Neural crest cell (in vitro differentiated cells): Measurements from ENCODE around the gene SEH1L. TPM values are rescaled to one million over a fixed set of nuclear protein-coding genes. Genes with fewer than 3 reads are reported as not detected.

Experiments used
- DNase-seq: peaks from one replicate; pipeline ENCODE4 v3.0.0; 2021; ENCODE audit warnings: low read depth, mixed read lengths, low spot score
- H3K27ac Mint-ChIP-seq: one replicate; pipeline ENCODE4 v1.8.0; 2021; ENCODE audit warnings: mild to moderate bottlenecking, mixed read lengths; ENCODE audit not compliant: unreplicated experiment
- H3K27me3 Mint-ChIP-seq: 2 replicates; pipeline ENCODE4 v1.8.0; 2021; ENCODE audit warnings: low read depth, mild to moderate bottlenecking, mixed read lengths
- H3K36me3 Mint-ChIP-seq: 2 replicates; pipeline ENCODE4 v1.8.0; 2021; ENCODE audit warnings: low read depth, mild to moderate bottlenecking, mixed read lengths
- H3K4me1 Mint-ChIP-seq: 2 replicates; pipeline ENCODE4 v1.8.0; 2021; ENCODE audit warnings: mixed read lengths
- H3K4me3 Mint-ChIP-seq: one replicate; pipeline ENCODE4 v1.8.0; 2021; ENCODE audit warnings: mild to moderate bottlenecking, mixed read lengths
- H3K9me3 Mint-ChIP-seq: 2 replicates; pipeline ENCODE4 v1.8.0; 2021; ENCODE audit warnings: mixed read lengths
- CTCF ChIP-seq: fragments of 200-600 bp; sonication (generic); conservative IDR thresholded peaks from 2 replicates; pipeline ENCODE4 v1.5.0; 2021; ENCODE audit warnings: antibody characterized with exemption, mild to moderate bottlenecking
- total RNA-seq: library from RNA; stranded (reverse); gene quantifications from 2 replicates; pipeline ENCODE4 v1.2.1, GENCODE V29; 2021

SEH1L gene
- total RNA-seq, 1 donor from 2014 or later: 64.2 TPM

GRCh38 chr18:13019301-13019700 lies 71.5 kb downstream of the SEH1L start:
- H3K4me3 Mint-ChIP-seq: no peak overlapping the region
- DNase-seq: no peak
- no peak for TF ChIP-seq CTCF
- no peaks in the 10 kb centered on the region for H3K27me3 Mint-ChIP-seq
- H3K9me3 Mint-ChIP-seq: peaks cover 7% of the 10 kb centered on the region
- H3K27ac Mint-ChIP-seq: no peak overlapping the region
- peaks cover 40% of the 10 kb centered on the region for H3K36me3 Mint-ChIP-seq
- H3K4me1 Mint-ChIP-seq: no peaks in the 10 kb centered on the region

GRCh38 chr18:13022644-13023043 lies 74.8 kb downstream of the SEH1L start:
- no peaks in the 10 kb centered on the region for H3K27me3 Mint-ChIP-seq
- no peak for TF ChIP-seq CTCF
- H3K36me3 Mint-ChIP-seq: peaks cover 29% of the 10 kb centered on the region
- peaks cover 7% of the 10 kb centered on the region for H3K9me3 Mint-ChIP-seq
- DNase-seq: no peak
- H3K27ac Mint-ChIP-seq: no peak overlapping the region
- peaks cover 16% of the 10 kb centered on the region for H3K4me1 Mint-ChIP-seq
- H3K4me3 Mint-ChIP-seq: no peak overlapping the region

- no peak for TF ChIP-seq CTCF
- Mint-ChIP-seq H3K9me3 (peaks cover 7% of the 10 kb centered on the region), H3K36me3 (peaks cover 29% of the 10 kb centered on the region), H3K27ac (no peak overlapping the region), H3K4me1 (peaks cover 16% of the 10 kb centered on the region), H3K4me3 (no peak overlapping the region), H3K27me3 (no peaks in the 10 kb centered on the region)
- DNase-seq: no peak
Observed at GRCh38 chr18:13025233-13025632, 77.4 kb downstream of the SEH1L start.

- Mint-ChIP-seq H3K4me3 (no peak overlapping the region), H3K4me1 (peaks cover 16% of the 10 kb centered on the region), H3K9me3 (peaks cover 7% of the 10 kb centered on the region), H3K27ac (no peak overlapping the region), H3K27me3 (no peaks in the 10 kb centered on the region), H3K36me3 (peaks cover 28% of the 10 kb centered on the region)
- TF ChIP-seq CTCF: no peak
- no peak for DNase-seq
Observed at GRCh38 chr18:13026583-13027270, 78.9 kb downstream of the SEH1L start.

GRCh38 chr18:13028869-13029268 lies 81.1 kb downstream of the SEH1L start:
- DNase-seq: no peak
- peaks cover 20% of the 10 kb centered on the region for H3K36me3 Mint-ChIP-seq

More at GRCh38 chr18:13028869-13029268, 81.1 kb downstream of the SEH1L start:
- no peak overlapping the region for H3K27ac Mint-ChIP-seq
- no peak overlapping the region for H3K4me3 Mint-ChIP-seq
- no peaks in the 10 kb centered on the region for H3K27me3 Mint-ChIP-seq
- H3K4me1 Mint-ChIP-seq: peaks cover 16% of the 10 kb centered on the region
- peaks cover 2% of the 10 kb centered on the region for H3K9me3 Mint-ChIP-seq
- TF ChIP-seq CTCF: no peak
